ENCODE results near the gene RXRG.

- no peak for TF ChIP-seq GABPA (IDR thresholded peaks at IDR 0.05; ENCODE audit: low read depth)
- no peak for TF ChIP-seq CTCF (IDR thresholded peaks at IDR 0.05)
- TF ChIP-seq SIN3A (IDR thresholded peaks at IDR 0.05; ENCODE audit: borderline replicate concordance, low read depth, low read length), result no peak
- no peak for TF ChIP-seq EZH2phosphoT487 (IDR thresholded peaks at IDR 0.05; ENCODE audit: borderline replicate concordance, low read depth)
- no peak for TF ChIP-seq YY1 (IDR thresholded peaks at IDR 0.05; ENCODE audit: low read depth)
- TF ChIP-seq EP300 (IDR thresholded peaks at IDR 0.05; ENCODE audit: borderline replicate concordance in 1 of 2, low read depth in 1 of 2, low read length in 1 of 2), result no peak
- no peak for TF ChIP-seq POLR2AphosphoS5 (IDR thresholded peaks at IDR 0.05; ENCODE audit: low read depth, low read length)
- TF ChIP-seq NFIC (IDR thresholded peaks at IDR 0.05; ENCODE audit: borderline replicate concordance), result no peak
- no peak for TF ChIP-seq TEAD4 (IDR thresholded peaks at IDR 0.05; ENCODE audit: borderline replicate concordance, insufficient read depth)
- TF ChIP-seq MXI1 (IDR thresholded peaks at IDR 0.05; ENCODE audit: low read depth, low read length), result no peak
- TF ChIP-seq JUND (IDR thresholded peaks at IDR 0.05), result no peak
- no peak for TF ChIP-seq RXRA (IDR thresholded peaks at IDR 0.05; ENCODE audit: borderline replicate concordance, low read depth)
- TF ChIP-seq MAX (IDR thresholded peaks at IDR 0.05; ENCODE audit: low read depth), result no peak
- TF ChIP-seq SMC3 (IDR thresholded peaks at IDR 0.05; ENCODE audit: low read depth, low read length), result no peak
Measured at GRCh38 chr1:165387505-165387904, 57.4 kb downstream of the RXRG start.
